Skin of body (tissue), 3 donors: ENCODE results near the gene GLDN. TPM values are rescaled to one million over a fixed set of nuclear protein-coding genes. Genes with fewer than 3 reads are reported as not detected.
"Not testable (repeated sequence)": the region's sequence is repeated elsewhere in the genome, so short reads cannot be mapped to it uniquely, and the experiment has no call there.

Experiments
- DNase-seq: peaks from one replicate; lab custom pipeline; 2025; lab: John Stamatoyannopoulos, UW
- small RNA-seq: library from RNA; depleted of rRNA; stranded (forward); fragments of <200 nt; gene quantifications from one replicate; pipeline ENCODE3, GENCODE V24; 2014; ENCODE audit warnings: low replicate concordance
- total RNA-seq: library from RNA; depleted of rRNA; stranded (reverse); fragments of >200 nt; gene quantifications from one replicate; pipeline ENCODE4 v1.2.3, GENCODE V29; 2014

GLDN gene
- total RNA-seq, 1 donor from 2014 or later: 14.4 TPM

GRCh38 chr15:51443282-51443914, 101.9 kb downstream of the GLDN start:
- DNase-seq: no peak

- DNase-seq: no peak
Observed at GRCh38 chr15:51444112-51444511, 102.7 kb downstream of the GLDN start.

- DNase-seq: no peak
Observed at GRCh38 chr15:51444807-51445206, 103.4 kb downstream of the GLDN start.

- not testable (repeated sequence) for DNase-seq
Observed at GRCh38 chr15:51446029-51446744, 104.7 kb downstream of the GLDN start.

- DNase-seq: no peak
Observed at GRCh38 chr15:51447855-51448621, 106.6 kb downstream of the GLDN start.

GRCh38 chr15:51448622-51449399, 107.4 kb downstream of the GLDN start:
- no peak for DNase-seq

GRCh38 chr15:51450001-51450400, 108.5 kb downstream of the GLDN start:
- DNase-seq: no peak

Small RNA genes within 50 kb of the gene (small RNA-seq; reads per million reads assigned to genes)
- not detected for gene AC020891.4
- not detected for gene MIR7973-1

Other genes with a start within 250 kb of the GLDN start
- 5.8 TPM for gene TNFAIP8L3, start 246.7 kb upstream of the GLDN start, total RNA-seq
- gene CYP19A1, start 3.1 kb upstream of the GLDN start, total RNA-seq: 0.49 TPM